ENCODE data around the gene PPP1R2. TPM values are rescaled to one million over a fixed set of nuclear protein-coding genes. Genes with fewer than 3 reads are reported as not detected.

Gene PPP1R2
- total and polyA plus RNA-seq, 2 of the 13 experiments (the other 11 are each of a cell fraction or from before 2014, with no cell fraction given): 36.5 to 86.5 TPM

GRCh38 chr3:195549931-195550519 is 6.9 kb upstream of the PPP1R2 start (continued):
- TF ChIP-seq ZNF335 (CRISPR knock-in tag; IDR thresholded peaks at IDR 0.05) (peak; percentile 68; the same call in 1 of the 2 replicates), PAF1 (CRISPR knock-in tag; IDR thresholded peaks at IDR 0.05) (no peak), ZMYM4 (CRISPR knock-in tag; IDR thresholded peaks at IDR 0.05) (no peak), GABPA (IDR thresholded peaks at IDR 0.05; ENCODE audit: low read depth, low read length) (no peak), GABPA (CRISPR knock-in tag; IDR thresholded peaks at IDR 0.05; ENCODE audit: low read depth) (peak; percentile 51), TFDP1 (CRISPR knock-in tag; IDR thresholded peaks at IDR 0.05; ENCODE audit: borderline replicate concordance) (peak; percentile 78; the same call in 1 of the 2 replicates), ZNF430 (CRISPR knock-in tag; IDR thresholded peaks at IDR 0.05) (peak; percentile 71; the same call in 1 of the 2 replicates), ZNF557 (CRISPR knock-in tag; IDR thresholded peaks at IDR 0.05) (peak; percentile 75; the same call in 1 of the 2 replicates), ZNF878 (CRISPR knock-in tag; IDR thresholded peaks at IDR 0.05) (peak; percentile 90), SMAD3 (CRISPR knock-in tag; IDR thresholded peaks at IDR 0.05) (0 out of 2 replicates have a peak, but pooled peaks have one; percentile 49), MEF2D (CRISPR knock-in tag; IDR thresholded peaks at IDR 0.05) (0 out of 2 replicates have a peak, but pooled peaks have one; percentile 52), ARID3A (IDR thresholded peaks at IDR 0.05; ENCODE audit: low read depth, low read length) (no peak), ZGPAT (CRISPR knock-in tag; IDR thresholded peaks at IDR 0.05) (peak; percentile 62; the same call in 1 of the 2 replicates), KDM6A (CRISPR knock-in tag; IDR thresholded peaks at IDR 0.05; ENCODE audit: low read depth) (0 out of 2 replicates have a peak, but pooled peaks have one; percentile 19), DRAP1 (CRISPR knock-in tag; IDR thresholded peaks at IDR 0.05) (peak; percentile 36; the same call in 1 of the 2 replicates), RARA (CRISPR knock-in tag; IDR thresholded peaks at IDR 0.05) (peak; percentile 65), TCF7L2 (IDR thresholded peaks at IDR 0.05; ENCODE audit: low read depth, low read length) (no peak), ZSCAN9 (CRISPR knock-in tag; IDR thresholded peaks at IDR 0.05; ENCODE audit: borderline replicate concordance) (peak; percentile 73; the same call in 1 of the 2 replicates), ZNF275 (CRISPR knock-in tag; IDR thresholded peaks at IDR 0.05; ENCODE audit: borderline replicate concordance) (peak; percentile 23; the same call in 1 of the 2 replicates), HDAC2 (CRISPR knock-in tag; IDR thresholded peaks at IDR 0.05) (0 out of 2 replicates have a peak, but pooled peaks have one; percentile 11), MEIS2 (CRISPR knock-in tag; IDR thresholded peaks at IDR 0.05) (peak; percentile 58; the same call in 1 of the 2 replicates), IRF2 (CRISPR knock-in tag; IDR thresholded peaks at IDR 0.05) (peak; percentile 56; the same call in 1 of the 2 replicates), ELK4 (CRISPR knock-in tag; IDR thresholded peaks at IDR 0.05; ENCODE audit: borderline replicate concordance) (no peak), GABPB1 (CRISPR knock-in tag; IDR thresholded peaks at IDR 0.05) (peak; percentile 43; the same call in 1 of the 2 replicates)
